Gastroesophageal sphincter (tissue), 4 donors: ENCODE results near the gene SLA2. TPM values are rescaled to one million over a fixed set of nuclear protein-coding genes. Genes with fewer than 3 reads are reported as not detected.
"Not testable (repeated sequence)": the region's sequence is repeated elsewhere in the genome, so short reads cannot be mapped to it uniquely, and the experiment has no call there.

ENCODE experiments used
- ATAC-seq: fragments of 150-250 bp; one replicate; pipeline ENCODE4 v1.9.1; 2016; ENCODE audit warnings: mild to moderate bottlenecking, moderate library complexity
- H3K27ac ChIP-seq, 4 donors: fragments of 200-600 bp; sonication (generic) in 3 of 4; 1 replicate in 3 of 4; 2 replicates in 1 of 4; pipeline ENCODE4 v1.5.1; 2016 to 2019
- H3K27me3 ChIP-seq: fragments of 200-600 bp; sonication (generic); one replicate; pipeline ENCODE4 v1.5.1; 2019
- H3K36me3 ChIP-seq, 2 donors: fragments of 200-600 bp; sonication (generic); one replicate each; pipeline ENCODE4 v1.5.1; 2019; ENCODE audit warnings: control low read depth in 1 of 2
- H3K4me1 ChIP-seq, 3 donors: fragments of 200-600 bp; sonication (generic); 1 replicate in 2 of 3; 2 replicates in 1 of 3; pipeline ENCODE4 v1.5.1; 2016 to 2019; ENCODE audit warnings: control low read depth in 2 of 3
- H3K4me3 ChIP-seq, 2 donors: fragments of 200-600 bp; sonication (generic); one replicate each; pipeline ENCODE4 v1.5.1; 2019; ENCODE audit warnings: mild to moderate bottlenecking in 1 of 2, moderate library complexity in 1 of 2
- H3K9me3 ChIP-seq, 3 donors: fragments of 200-600 bp; sonication (generic); one replicate each; pipeline ENCODE4 v1.5.1; 2017 to 2019; ENCODE audit warnings: control low read depth in 2 of 3
- EP300 ChIP-seq: sonication (generic); formaldehyde crosslinking; IDR thresholded peaks from one replicate; pipeline ENCODE4 v1.6.1; 2017; ENCODE audit warnings: antibody characterized with exemption, mild to moderate bottlenecking
- POLR2A ChIP-seq, 2 donors: fragments of 450-650 bp; IDR thresholded peaks; one replicate each; pipeline ENCODE4 v1.6.1; 2017; ENCODE audit warnings: antibody characterized with exemption in 2 of 2, mild to moderate bottlenecking in 2 of 2, moderate library complexity in 1 of 2
- POLR2AphosphoS5 ChIP-seq: sonication (generic); formaldehyde crosslinking; IDR thresholded peaks from one replicate; pipeline ENCODE4 v1.6.1; 2017; ENCODE audit warnings: antibody characterized with exemption
- WGBS, 2 donors: methylation state at CpG; one replicate each; pipeline ENCODE4 v1.1.5; 2018; ENCODE audit warnings: low coverage in 1 of 2; 5-methylcytosine and 5-hydroxymethylcytosine counted together
- total RNA-seq, 4 donors: library from RNA; depleted of rRNA; stranded (reverse); fragments of >200 nt; gene quantifications; one replicate each; pipeline ENCODE4 v1.1.0, GENCODE V29; 2016
- TF ChIP-seq, protein P1 (sequence below), 4 experiments: fragments of 200-600 bp in 2 of 4; fragments of 450-650 bp in 2 of 4; sonication (generic) in 1 of 4; IDR thresholded peaks; one replicate each; pipeline ENCODE4 v1.5.1; 2017 to 2019; ENCODE audit warnings: antibody characterized with exemption in 4 of 4, mild to moderate bottlenecking in 2 of 4, moderate library complexity in 2 of 4

Gene SLA2
- total RNA-seq, 4 donors from 2014 or later, result 0.13 TPM; not detected in 3

DNA sequence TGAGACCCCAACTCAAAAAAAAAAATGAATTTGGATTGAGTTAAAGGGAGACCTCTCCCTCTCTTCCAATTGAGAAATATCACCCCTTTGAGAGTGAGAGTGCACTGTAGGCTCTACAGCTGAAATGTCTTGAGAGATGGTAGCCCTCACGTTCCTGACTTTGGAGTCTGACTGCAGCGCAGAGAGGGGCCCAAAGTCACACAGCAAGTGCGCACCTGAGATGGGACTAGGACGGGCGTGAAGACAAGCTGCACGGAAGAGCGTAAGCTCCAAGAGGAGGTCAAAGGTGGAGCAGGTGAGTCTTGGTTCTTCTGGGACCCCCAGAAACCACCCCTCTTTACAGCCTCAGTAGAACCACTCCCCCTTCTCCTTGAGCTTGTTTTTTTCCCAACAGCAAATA is 643 bp downstream of the SLA2 start:
- no peaks in the 10 kb centered on the region for H3K27me3 ChIP-seq
- H3K9me3 ChIP-seq, result no peaks in the 10 kb centered on the region
- WGBS, 2 donors, result 91 to 92% methylated on average over 7 of the region's 7 CpGs
- H3K36me3 ChIP-seq, result no peaks in the 10 kb centered on the region
- H3K4me1 ChIP-seq, result no peaks in the 10 kb centered on the region
- ATAC-seq, result no peak
- H3K4me3 ChIP-seq, result no peak overlapping the region
- TF ChIP-seq POLR2AphosphoS5 (no peak), POLR2A (IDR thresholded peaks at IDR 0.05) (no peak), EP300 (no peak)
- TF ChIP-seq, protein P1, sequence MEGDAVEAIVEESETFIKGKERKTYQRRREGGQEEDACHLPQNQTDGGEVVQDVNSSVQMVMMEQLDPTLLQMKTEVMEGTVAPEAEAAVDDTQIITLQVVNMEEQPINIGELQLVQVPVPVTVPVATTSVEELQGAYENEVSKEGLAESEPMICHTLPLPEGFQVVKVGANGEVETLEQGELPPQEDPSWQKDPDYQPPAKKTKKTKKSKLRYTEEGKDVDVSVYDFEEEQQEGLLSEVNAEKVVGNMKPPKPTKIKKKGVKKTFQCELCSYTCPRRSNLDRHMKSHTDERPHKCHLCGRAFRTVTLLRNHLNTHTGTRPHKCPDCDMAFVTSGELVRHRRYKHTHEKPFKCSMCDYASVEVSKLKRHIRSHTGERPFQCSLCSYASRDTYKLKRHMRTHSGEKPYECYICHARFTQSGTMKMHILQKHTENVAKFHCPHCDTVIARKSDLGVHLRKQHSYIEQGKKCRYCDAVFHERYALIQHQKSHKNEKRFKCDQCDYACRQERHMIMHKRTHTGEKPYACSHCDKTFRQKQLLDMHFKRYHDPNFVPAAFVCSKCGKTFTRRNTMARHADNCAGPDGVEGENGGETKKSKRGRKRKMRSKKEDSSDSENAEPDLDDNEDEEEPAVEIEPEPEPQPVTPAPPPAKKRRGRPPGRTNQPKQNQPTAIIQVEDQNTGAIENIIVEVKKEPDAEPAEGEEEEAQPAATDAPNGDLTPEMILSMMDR (IDR thresholded peaks at IDR 0.05), result no peak
- no peak overlapping the region for H3K27ac ChIP-seq

DNA sequence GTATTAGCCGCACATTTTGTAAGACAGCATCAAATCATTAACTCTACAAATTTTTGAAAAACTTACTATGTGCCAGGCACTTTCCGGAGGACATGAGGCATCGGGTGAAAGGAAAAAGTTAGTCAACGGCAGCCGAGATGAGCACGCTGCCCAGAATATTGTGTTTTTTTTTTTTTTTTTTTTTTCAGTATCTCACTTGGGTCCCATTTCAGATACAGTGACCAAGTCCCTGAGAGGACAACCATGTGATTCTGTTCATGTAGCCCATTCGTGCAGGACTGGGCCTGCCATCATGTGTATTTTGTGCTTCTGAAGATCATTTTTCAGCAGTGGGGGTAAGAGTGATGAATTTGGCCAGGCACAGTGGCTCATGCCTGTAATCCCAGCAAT is 1.3 kb downstream of the SLA2 start:
- no peak for ATAC-seq
- Histone ChIP-seq H3K36me3 (no peaks in the 10 kb centered on the region), H3K4me1 (no peaks in the 10 kb centered on the region), H3K27me3 (no peaks in the 10 kb centered on the region), H3K4me3 (no peak overlapping the region), H3K27ac (no peak overlapping the region), H3K9me3 (no peaks in the 10 kb centered on the region)
- no peak for TF ChIP-seq POLR2AphosphoS5
- 62 to 65% methylated on average over 4 to 7 of the region's 7 CpGs for WGBS, 2 donors

DNA sequence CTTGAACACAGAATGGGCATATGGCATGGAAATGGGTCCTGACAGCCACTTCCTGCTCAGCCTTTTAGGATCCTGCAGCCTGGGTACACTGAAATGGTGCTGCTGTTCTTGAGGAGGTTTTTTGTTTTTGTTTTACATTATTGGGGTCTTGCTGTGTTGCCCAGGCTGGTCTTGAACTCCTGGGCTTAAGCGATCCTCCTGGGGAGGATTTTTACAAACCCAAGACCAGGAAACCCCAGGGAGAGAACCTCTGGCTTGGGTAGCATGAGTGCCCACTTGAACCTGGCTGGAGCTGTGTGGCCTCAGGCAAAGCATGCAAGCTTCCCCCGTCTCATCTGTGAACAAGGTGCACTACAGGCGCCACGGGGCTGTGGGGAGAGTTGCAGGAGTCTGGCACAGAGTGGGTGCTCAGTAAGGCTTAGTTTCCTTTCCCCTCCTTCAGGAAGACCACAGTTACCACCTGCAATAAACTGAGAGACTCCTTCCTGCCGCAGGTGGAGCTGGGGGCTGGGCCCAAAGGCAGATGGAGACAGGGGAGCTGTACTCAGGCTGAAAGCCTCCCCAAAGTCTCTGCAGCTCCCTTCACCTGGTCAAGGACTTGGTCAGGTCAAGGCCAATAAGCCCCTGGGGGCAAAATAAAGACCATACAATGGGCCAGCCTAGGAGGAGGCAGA is 1.8 kb downstream of the SLA2 start:
- no peaks in the 10 kb centered on the region for H3K9me3 ChIP-seq
- 80 to 83% methylated on average over 2 to 4 of the region's 5 CpGs for WGBS, 2 donors
- no peaks in the 10 kb centered on the region for H3K4me1 ChIP-seq
- no peaks in the 10 kb centered on the region for H3K36me3 ChIP-seq
- ATAC-seq, result no peak
- H3K27me3 ChIP-seq, result no peaks in the 10 kb centered on the region
- H3K27ac ChIP-seq, result no peak overlapping the region
- TF ChIP-seq, protein P1 (IDR thresholded peaks at IDR 0.05), result no peak
- no peak for TF ChIP-seq POLR2A (IDR thresholded peaks at IDR 0.05)
- no peak for TF ChIP-seq EP300
- TF ChIP-seq POLR2AphosphoS5, result no peak
- H3K4me3 ChIP-seq, result no peak overlapping the region

GRCh38 chr20:36642136-36642535 is 3.9 kb downstream of the SLA2 start:
- 60 to 86% methylated on average over 1 to 3 of the region's 6 CpGs for WGBS, 2 donors
- H3K4me1 ChIP-seq, result no peaks in the 10 kb centered on the region
- no peaks in the 10 kb centered on the region for H3K36me3 ChIP-seq
- ATAC-seq, result no peak
- H3K4me3 ChIP-seq, result no peak overlapping the region
- no peaks in the 10 kb centered on the region for H3K9me3 ChIP-seq
- H3K27me3 ChIP-seq, result no peaks in the 10 kb centered on the region
- TF ChIP-seq EP300, result no peak
- H3K27ac ChIP-seq, result no peak overlapping the region

GRCh38 chr20:36641506-36641843 is 4.5 kb downstream of the SLA2 start:
- no peak for ATAC-seq
- no peaks in the 10 kb centered on the region for H3K27me3 ChIP-seq
- no peak overlapping the region for H3K27ac ChIP-seq
- TF ChIP-seq EP300, result no peak
- 92% methylated on average over 2 of the region's 3 CpGs; no CpG with 5 or more reads in 1 of the 2 donors for WGBS, 2 donors
- H3K4me1 ChIP-seq, result no peaks in the 10 kb centered on the region
- no peak overlapping the region for H3K4me3 ChIP-seq
- H3K36me3 ChIP-seq, result no peaks in the 10 kb centered on the region
- H3K9me3 ChIP-seq, result no peaks in the 10 kb centered on the region

- H3K4me1 ChIP-seq, H3K27ac ChIP-seq, H3K36me3 ChIP-seq, H3K4me3 ChIP-seq, ATAC-seq, H3K27me3 ChIP-seq, H3K9me3 ChIP-seq: not testable (repeated sequence)
- WGBS, 2 donors, result 89 to 93% methylated on average over 4 to 8 of the region's 12 CpGs
Observed at GRCh38 chr20:36638876-36639400, 7.1 kb downstream of the SLA2 start.

GRCh38 chr20:36634342-36634741 is 11.7 kb downstream of the SLA2 start:
- ATAC-seq, result no peak
- Histone ChIP-seq H3K36me3 (no peaks in the 10 kb centered on the region), H3K9me3 (no peaks in the 10 kb centered on the region), H3K27me3 (no peaks in the 10 kb centered on the region), H3K4me1 (no peaks in the 10 kb centered on the region), H3K4me3 (no peak overlapping the region), H3K27ac (no peak overlapping the region)
- no CpG with 5 or more reads among the region's 11 CpGs for WGBS, 2 donors
- TF ChIP-seq POLR2AphosphoS5, result no peak
